Esophagus muscularis mucosa (tissue), 4 donors: ENCODE results near the gene SOD3. TPM values are rescaled to one million over a fixed set of nuclear protein-coding genes. Genes with fewer than 3 reads are reported as not detected.

ENCODE experiments used
- DNase-seq: peaks from one replicate; pipeline ENCODE4 v3.0.0-alpha.2; 2017; ENCODE audit errors: extremely low spot score
- H3K27ac ChIP-seq, 4 donors: fragments of 200-600 bp; sonication (generic); replicated peaks in 1 of 4; 1 replicate in 3 of 4; 2 replicates in 1 of 4; pipeline ENCODE4 v1.5.1; 2016 to 2019; ENCODE audit warnings: mild to moderate bottlenecking in 1 of 4
- H3K27me3 ChIP-seq, 4 donors: fragments of 200-600 bp; sonication (generic); one replicate each; pipeline versions ENCODE4 v1.5.1 to v1.6.0; 2016 to 2019
- H3K36me3 ChIP-seq, 4 donors: fragments of 200-600 bp; sonication (generic); one replicate each; pipeline ENCODE4 v1.5.1; 2016 to 2019
- H3K4me1 ChIP-seq, 4 donors: fragments of 200-600 bp; sonication (generic); one replicate each; pipeline ENCODE4 v1.5.1; 2016 to 2019
- H3K4me3 ChIP-seq, 4 donors: fragments of 200-600 bp; sonication (generic); 1 replicate in 2 of 4; 2 replicates in 2 of 4; pipeline ENCODE4 v1.5.1; 2016 to 2019; ENCODE audit warnings: mild to moderate bottlenecking in 4 of 4, moderate library complexity in 1 of 4
- H3K9me3 ChIP-seq, 4 donors: fragments of 200-600 bp; sonication (generic); 1 replicate in 3 of 4; 2 replicates in 1 of 4; pipeline ENCODE4 v1.5.1; 2016 to 2019
- EP300 ChIP-seq: sonication (generic); formaldehyde crosslinking; IDR thresholded peaks from one replicate; pipeline ENCODE4 v1.6.1; 2017; ENCODE audit warnings: antibody characterized with exemption
- POLR2A ChIP-seq: fragments of 450-650 bp; IDR thresholded peaks from one replicate; pipeline ENCODE4 v1.6.1; 2017; ENCODE audit warnings: antibody characterized with exemption, moderate library complexity, mild to moderate bottlenecking, low read depth
- POLR2AphosphoS5 ChIP-seq, 2 donors: sonication (generic); formaldehyde crosslinking; IDR thresholded peaks; one replicate each; pipeline ENCODE4 v1.6.1; 2017; ENCODE audit warnings: antibody characterized with exemption in 2 of 2
- WGBS: methylation state at CpG from one replicate; pipeline ENCODE4 v1.1.5; 2018; 5-methylcytosine and 5-hydroxymethylcytosine counted together
- intact Hi-C: fragments of 100-400 bp; cut with DNase I; formaldehyde crosslinking; loops from one replicate; pipeline ENCODE4 v1.15.1; 2023
- total RNA-seq, 4 donors: library from RNA; depleted of rRNA; stranded (reverse); fragments of >200 nt; gene quantifications; one replicate each; pipeline versions ENCODE4 v1.1.0 to v1.2.1, GENCODE V29; 2016
- TF ChIP-seq, protein P1 (sequence below), 3 experiments: fragments of 200-600 bp in 2 of 3; fragments of 450-650 bp in 1 of 3; sonication (generic) in 2 of 3; IDR thresholded peaks; one replicate each; pipeline ENCODE4 v1.5.1; 2017 to 2019; ENCODE audit warnings: antibody characterized with exemption in 3 of 3, mild to moderate bottlenecking in 2 of 3, moderate library complexity in 1 of 3

The SOD3 gene
- total RNA-seq, 4 donors from 2014 or later, result 404 to 1,012 (median 570) TPM

DNA sequence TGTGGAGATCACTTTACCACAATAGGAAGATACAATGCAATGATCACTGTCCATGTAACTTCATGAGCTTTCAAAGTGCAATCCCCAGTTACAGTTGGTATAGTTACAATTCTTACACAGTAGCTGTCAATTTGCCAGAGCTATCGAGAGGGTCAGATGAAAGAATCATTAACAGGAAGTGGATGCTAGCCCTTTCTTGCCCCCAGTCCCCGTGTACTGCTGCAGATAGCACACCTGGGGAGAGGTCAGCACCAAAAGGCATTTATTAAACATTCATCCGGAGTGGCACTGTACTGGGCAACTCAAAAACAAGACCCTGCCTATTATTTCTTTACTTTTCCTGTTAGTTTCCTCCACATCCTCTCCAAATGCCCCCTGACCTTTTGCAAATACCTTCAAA is 47.7 kb downstream of the SOD3 start:
- Histone ChIP-seq H3K36me3 (peaks cover 0 to 12% (median 1%) of the 10 kb centered on the region in 4 donors), H3K27ac (peak overlapping the region in 2 of 4 donors; percentile 6 to 59), H3K27me3 (no peaks in the 10 kb centered on the region), H3K9me3 (no peaks in the 10 kb centered on the region), H3K4me3 (no peak overlapping the region), H3K4me1 (peaks cover 5 to 40% (median 36%) of the 10 kb centered on the region in 4 donors)
- intact Hi-C loops, result no loop called here
- no peak for TF ChIP-seq EP300
- TF ChIP-seq POLR2A, result no peak
- TF ChIP-seq, protein P1, sequence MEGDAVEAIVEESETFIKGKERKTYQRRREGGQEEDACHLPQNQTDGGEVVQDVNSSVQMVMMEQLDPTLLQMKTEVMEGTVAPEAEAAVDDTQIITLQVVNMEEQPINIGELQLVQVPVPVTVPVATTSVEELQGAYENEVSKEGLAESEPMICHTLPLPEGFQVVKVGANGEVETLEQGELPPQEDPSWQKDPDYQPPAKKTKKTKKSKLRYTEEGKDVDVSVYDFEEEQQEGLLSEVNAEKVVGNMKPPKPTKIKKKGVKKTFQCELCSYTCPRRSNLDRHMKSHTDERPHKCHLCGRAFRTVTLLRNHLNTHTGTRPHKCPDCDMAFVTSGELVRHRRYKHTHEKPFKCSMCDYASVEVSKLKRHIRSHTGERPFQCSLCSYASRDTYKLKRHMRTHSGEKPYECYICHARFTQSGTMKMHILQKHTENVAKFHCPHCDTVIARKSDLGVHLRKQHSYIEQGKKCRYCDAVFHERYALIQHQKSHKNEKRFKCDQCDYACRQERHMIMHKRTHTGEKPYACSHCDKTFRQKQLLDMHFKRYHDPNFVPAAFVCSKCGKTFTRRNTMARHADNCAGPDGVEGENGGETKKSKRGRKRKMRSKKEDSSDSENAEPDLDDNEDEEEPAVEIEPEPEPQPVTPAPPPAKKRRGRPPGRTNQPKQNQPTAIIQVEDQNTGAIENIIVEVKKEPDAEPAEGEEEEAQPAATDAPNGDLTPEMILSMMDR (IDR thresholded peaks at IDR 0.05), result no peak
- no peak for TF ChIP-seq POLR2AphosphoS5 (IDR thresholded peaks at IDR 0.05)
- WGBS, result 85% methylated on average over 3 of the region's 3 CpGs
- no peak for DNase-seq

DNA sequence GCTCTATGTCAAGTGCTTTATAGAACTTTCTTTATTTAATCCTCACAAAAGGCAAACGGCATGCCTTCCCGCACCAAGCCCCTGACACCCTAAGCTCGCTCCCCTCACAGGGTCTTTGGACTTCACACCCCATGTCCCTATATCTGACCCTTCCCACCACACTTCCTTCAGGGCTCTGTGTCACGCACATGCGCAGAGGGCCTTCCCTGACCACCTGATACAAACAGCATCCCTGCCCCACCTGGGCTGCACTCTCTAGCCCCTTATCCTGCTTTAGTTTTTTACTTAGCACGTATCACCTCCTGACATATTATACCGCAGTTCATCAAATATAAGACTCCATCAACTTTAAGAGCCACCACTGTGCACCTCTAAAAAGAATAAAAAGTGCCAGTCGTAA is 49.8 kb downstream of the SOD3 start:
- H3K4me1 ChIP-seq, result peaks cover 5 to 49% (median 46%) of the 10 kb centered on the region in 4 donors
- no peaks in the 10 kb centered on the region for H3K9me3 ChIP-seq
- H3K27me3 ChIP-seq, result no peaks in the 10 kb centered on the region
- H3K4me3 ChIP-seq, result no peak overlapping the region
- DNase-seq, result no peak
- intact Hi-C loops, result no loop called here
- H3K27ac ChIP-seq, result no peak overlapping the region
- TF ChIP-seq, protein P1 (IDR thresholded peaks at IDR 0.05), result no peak
- TF ChIP-seq POLR2A, result no peak
- TF ChIP-seq POLR2AphosphoS5 (IDR thresholded peaks at IDR 0.05), result no peak
- no peak for TF ChIP-seq EP300
- peaks cover 0 to 11% (median 2%) of the 10 kb centered on the region in 4 donors for H3K36me3 ChIP-seq
- WGBS, result 96% methylated on average over 8 of the region's 8 CpGs

DNA sequence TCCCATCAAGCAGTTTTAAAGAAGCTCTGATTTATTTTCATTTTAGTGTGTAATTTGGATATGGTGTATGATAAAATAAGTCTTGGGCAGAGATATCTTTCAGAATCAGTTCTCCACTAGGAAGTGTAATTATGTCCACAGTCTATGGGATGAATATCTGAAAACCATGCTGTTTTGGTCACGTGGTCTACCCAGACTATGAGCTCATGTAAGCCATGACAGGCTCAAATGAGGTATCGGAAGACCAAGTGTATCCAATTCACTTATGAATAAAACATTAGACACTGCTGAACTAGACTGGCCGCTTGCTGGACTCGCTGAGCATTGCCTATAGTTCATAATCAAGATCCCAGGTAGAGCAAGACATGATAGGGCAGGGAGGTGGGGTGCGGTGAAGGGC is 50.5 kb downstream of the SOD3 start:
- peaks cover 7 to 49% (median 46%) of the 10 kb centered on the region in 4 donors for H3K4me1 ChIP-seq
- 96% methylated on average over 5 of the region's 5 CpGs for WGBS
- no peaks in the 10 kb centered on the region for H3K27me3 ChIP-seq
- DNase-seq, result no peak
- peaks cover 0 to 11% (median 2%) of the 10 kb centered on the region in 4 donors for H3K36me3 ChIP-seq
- no peak overlapping the region for H3K27ac ChIP-seq
- H3K4me3 ChIP-seq, result no peak overlapping the region
- H3K9me3 ChIP-seq, result no peaks in the 10 kb centered on the region
- intact Hi-C loops, result no loop called here
- no peak for TF ChIP-seq EP300
- no peak for TF ChIP-seq POLR2AphosphoS5 (IDR thresholded peaks at IDR 0.05)
- TF ChIP-seq POLR2A, result no peak
- TF ChIP-seq, protein P1 (IDR thresholded peaks at IDR 0.05), result no peak

DNA sequence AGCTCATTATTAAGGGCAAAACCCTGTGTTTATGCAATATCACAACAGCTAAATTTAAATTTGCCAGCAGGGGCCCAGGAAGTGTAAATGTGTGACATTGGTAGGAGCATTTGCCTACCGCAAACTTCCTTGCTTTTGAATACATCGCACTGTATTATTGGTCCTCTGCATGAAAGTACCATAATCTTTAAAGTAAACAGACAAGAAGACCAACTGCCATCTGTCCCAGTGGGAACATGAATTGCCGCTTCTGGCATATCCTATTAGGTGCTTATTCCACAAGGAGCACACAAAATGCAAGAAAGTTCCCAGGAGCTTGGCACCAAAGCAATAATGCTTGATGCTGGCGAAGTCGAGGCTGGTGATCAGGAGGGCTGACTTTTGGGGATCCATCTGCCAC is 51.3 kb downstream of the SOD3 start:
- H3K27me3 ChIP-seq, result no peaks in the 10 kb centered on the region
- H3K27ac ChIP-seq, result no peak overlapping the region
- TF ChIP-seq POLR2A, result no peak
- TF ChIP-seq POLR2AphosphoS5 (IDR thresholded peaks at IDR 0.05), result no peak
- no peak for TF ChIP-seq EP300
- TF ChIP-seq, protein P1 (IDR thresholded peaks at IDR 0.05), result no peak
- intact Hi-C loops, result no loop called here
- no peak overlapping the region for H3K4me3 ChIP-seq
- no peak for DNase-seq
- no peaks in the 10 kb centered on the region for H3K9me3 ChIP-seq
- 96% methylated on average over 5 of the region's 5 CpGs for WGBS
- peaks cover 0 to 11% (median 2%) of the 10 kb centered on the region in 4 donors for H3K36me3 ChIP-seq
- H3K4me1 ChIP-seq, result peaks cover 11 to 49% (median 46%) of the 10 kb centered on the region in 4 donors

DNA sequence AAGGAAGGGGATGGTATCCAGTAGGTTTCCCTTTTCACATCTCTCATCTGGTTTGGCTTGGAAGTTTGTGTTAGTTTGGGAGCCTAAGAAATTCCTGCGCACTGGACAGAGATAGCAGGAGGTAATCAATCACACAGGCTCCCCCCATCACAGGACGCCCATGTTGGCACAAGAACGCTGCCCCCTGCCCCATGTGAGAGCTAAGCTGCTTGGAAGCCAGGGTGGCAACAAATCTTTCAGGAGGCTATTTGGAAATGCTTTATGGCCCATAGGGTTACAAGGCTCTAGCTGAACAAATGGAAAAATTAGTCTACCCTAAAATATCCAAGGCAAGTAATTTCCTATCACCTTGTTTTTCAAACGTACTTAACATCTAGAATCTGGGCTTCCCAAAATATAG is 54.0 kb downstream of the SOD3 start:
- DNase-seq, result no peak
- WGBS, result 75% methylated on average over 4 of the region's 4 CpGs
- intact Hi-C loops, result no loop called here
- no peaks in the 10 kb centered on the region for H3K9me3 ChIP-seq
- H3K4me3 ChIP-seq, result no peak overlapping the region
- H3K27ac ChIP-seq, result peak overlapping the region; percentile 55 to 72 (median 63)
- no peaks in the 10 kb centered on the region for H3K27me3 ChIP-seq
- peaks cover 6 to 50% (median 47%) of the 10 kb centered on the region in 4 donors for H3K4me1 ChIP-seq
- TF ChIP-seq EP300, result no peak
- TF ChIP-seq, protein P1 (IDR thresholded peaks at IDR 0.05), result no peak
- TF ChIP-seq POLR2A, result no peak
- no peak for TF ChIP-seq POLR2AphosphoS5 (IDR thresholded peaks at IDR 0.05)
- H3K36me3 ChIP-seq, result peaks cover 0 to 11% (median 2%) of the 10 kb centered on the region in 4 donors
